Measurements from ENCODE around the gene TCEANC.
A peak's percentile ranks its signal among the peaks of the same experiment; 100 is the strongest.
"Not testable (repeated sequence)": the region's sequence is repeated elsewhere in the genome, so short reads cannot be mapped to it uniquely, and the experiment has no call there.

TCEANC gene

GRCh38 chrX:13645464-13646153 lies 7.3 kb upstream of the TCEANC start:
- H3K27me3 ChIP-seq (ENCODE audit: control insufficient read depth, insufficient read depth, low read length), result no peaks in the 10 kb centered on the region
- H3K9me3 ChIP-seq (ENCODE audit: control insufficient read depth, insufficient read depth, low read length), result no peaks in the 10 kb centered on the region
- no peak overlapping the region for H3K4me3 ChIP-seq (ENCODE audit: low read depth, low read length)
- H3K9ac ChIP-seq (ENCODE audit: low read depth, low read length), result no peak overlapping the region
- peaks cover 3% of the 10 kb centered on the region for H3K4me1 ChIP-seq (ENCODE audit: control insufficient read depth, insufficient read depth, low read length)
- H3K36me3 ChIP-seq (ENCODE audit: control insufficient read depth, insufficient read depth, low read length), result no peaks in the 10 kb centered on the region

GRCh38 chrX:13646154-13646549 lies 6.8 kb upstream of the TCEANC start:
- H3K4me1 ChIP-seq (ENCODE audit: control insufficient read depth, insufficient read depth, low read length), result peaks cover 3% of the 10 kb centered on the region
- no peaks in the 10 kb centered on the region for H3K36me3 ChIP-seq (ENCODE audit: control insufficient read depth, insufficient read depth, low read length)
- H3K9me3 ChIP-seq (ENCODE audit: control insufficient read depth, insufficient read depth, low read length), result no peaks in the 10 kb centered on the region
- H3K27me3 ChIP-seq (ENCODE audit: control insufficient read depth, insufficient read depth, low read length), result no peaks in the 10 kb centered on the region
- no peak overlapping the region for H3K4me3 ChIP-seq (ENCODE audit: low read depth, low read length)
- H3K9ac ChIP-seq (ENCODE audit: low read depth, low read length), result no peak overlapping the region

- Histone ChIP-seq H3K9me3 (ENCODE audit: control insufficient read depth, insufficient read depth, low read length) (no peaks in the 10 kb centered on the region), H3K4me3 (ENCODE audit: low read depth, low read length) (no peak overlapping the region), H3K4me1 (ENCODE audit: control insufficient read depth, insufficient read depth, low read length) (peaks cover 3% of the 10 kb centered on the region), H3K27me3 (ENCODE audit: control insufficient read depth, insufficient read depth, low read length) (no peaks in the 10 kb centered on the region), H3K9ac (ENCODE audit: low read depth, low read length) (no peak overlapping the region), H3K36me3 (ENCODE audit: control insufficient read depth, insufficient read depth, low read length) (no peaks in the 10 kb centered on the region)
Observed at GRCh38 chrX:13647709-13648212, 5.2 kb upstream of the TCEANC start.

- H3K36me3 ChIP-seq (ENCODE audit: control insufficient read depth, insufficient read depth, low read length); H3K4me3 ChIP-seq (ENCODE audit: low read depth, low read length); H3K4me1 ChIP-seq (ENCODE audit: control insufficient read depth, insufficient read depth, low read length); H3K9ac ChIP-seq (ENCODE audit: low read depth, low read length); H3K27me3 ChIP-seq (ENCODE audit: control insufficient read depth, insufficient read depth, low read length); H3K9me3 ChIP-seq (ENCODE audit: control insufficient read depth, insufficient read depth, low read length): not testable (repeated sequence)
Observed at GRCh38 chrX:13648336-13648735, 4.6 kb upstream of the TCEANC start.

GRCh38 chrX:13649838-13650237 lies 3.1 kb upstream of the TCEANC start:
- H3K9ac ChIP-seq (ENCODE audit: low read depth, low read length), result no peak overlapping the region
- no peak overlapping the region for H3K4me3 ChIP-seq (ENCODE audit: low read depth, low read length)
- peaks cover 3% of the 10 kb centered on the region for H3K4me1 ChIP-seq (ENCODE audit: control insufficient read depth, insufficient read depth, low read length)
- no peaks in the 10 kb centered on the region for H3K27me3 ChIP-seq (ENCODE audit: control insufficient read depth, insufficient read depth, low read length)
- no peaks in the 10 kb centered on the region for H3K36me3 ChIP-seq (ENCODE audit: control insufficient read depth, insufficient read depth, low read length)
- H3K9me3 ChIP-seq (ENCODE audit: control insufficient read depth, insufficient read depth, low read length), result no peaks in the 10 kb centered on the region

- H3K27me3 ChIP-seq (ENCODE audit: control insufficient read depth, insufficient read depth, low read length), result no peaks in the 10 kb centered on the region
- H3K9ac ChIP-seq (ENCODE audit: low read depth, low read length), result no peak overlapping the region
- no peak overlapping the region for H3K4me3 ChIP-seq (ENCODE audit: low read depth, low read length)
- H3K36me3 ChIP-seq (ENCODE audit: control insufficient read depth, insufficient read depth, low read length), result no peaks in the 10 kb centered on the region
- H3K4me1 ChIP-seq (ENCODE audit: control insufficient read depth, insufficient read depth, low read length), result peaks cover 3% of the 10 kb centered on the region
- H3K9me3 ChIP-seq (ENCODE audit: control insufficient read depth, insufficient read depth, low read length), result no peaks in the 10 kb centered on the region
Observed at GRCh38 chrX:13650318-13650717, 2.6 kb upstream of the TCEANC start.

- Histone ChIP-seq H3K27me3 (ENCODE audit: control insufficient read depth, insufficient read depth, low read length) (no peaks in the 10 kb centered on the region), H3K36me3 (ENCODE audit: control insufficient read depth, insufficient read depth, low read length) (no peaks in the 10 kb centered on the region), H3K9me3 (ENCODE audit: control insufficient read depth, insufficient read depth, low read length) (no peaks in the 10 kb centered on the region), H3K9ac (ENCODE audit: low read depth, low read length) (no peak overlapping the region), H3K4me1 (ENCODE audit: control insufficient read depth, insufficient read depth, low read length) (no peaks in the 10 kb centered on the region), H3K4me3 (ENCODE audit: low read depth, low read length) (no peak overlapping the region)
Observed at GRCh38 chrX:13651150-13651549, 1.8 kb upstream of the TCEANC start.

GRCh38 chrX:13652287-13652793 lies 601 bp upstream of the TCEANC start:
- Histone ChIP-seq H3K27me3 (ENCODE audit: control insufficient read depth, insufficient read depth, low read length) (no peaks in the 10 kb centered on the region), H3K9ac (ENCODE audit: low read depth, low read length) (peak overlapping the region; percentile 50), H3K36me3 (ENCODE audit: control insufficient read depth, insufficient read depth, low read length) (no peaks in the 10 kb centered on the region), H3K4me3 (ENCODE audit: low read depth, low read length) (peak overlapping the region; percentile 81), H3K4me1 (ENCODE audit: control insufficient read depth, insufficient read depth, low read length) (no peaks in the 10 kb centered on the region), H3K9me3 (ENCODE audit: control insufficient read depth, insufficient read depth, low read length) (no peaks in the 10 kb centered on the region)

- Histone ChIP-seq H3K36me3 (ENCODE audit: control insufficient read depth, insufficient read depth, low read length) (no peaks in the 10 kb centered on the region), H3K27me3 (ENCODE audit: control insufficient read depth, insufficient read depth, low read length) (no peaks in the 10 kb centered on the region), H3K4me1 (ENCODE audit: control insufficient read depth, insufficient read depth, low read length) (peaks cover 4% of the 10 kb centered on the region), H3K9ac (ENCODE audit: low read depth, low read length) (no peak overlapping the region), H3K4me3 (ENCODE audit: low read depth, low read length) (peak overlapping the region; percentile 81), H3K9me3 (ENCODE audit: control insufficient read depth, insufficient read depth, low read length) (no peaks in the 10 kb centered on the region)
Observed at GRCh38 chrX:13654116-13654515, 1.2 kb downstream of the TCEANC start.

- Histone ChIP-seq H3K9me3 (ENCODE audit: control insufficient read depth, insufficient read depth, low read length) (no peaks in the 10 kb centered on the region), H3K36me3 (ENCODE audit: control insufficient read depth, insufficient read depth, low read length) (no peaks in the 10 kb centered on the region), H3K4me3 (ENCODE audit: low read depth, low read length) (no peak overlapping the region), H3K9ac (ENCODE audit: low read depth, low read length) (no peak overlapping the region), H3K27me3 (ENCODE audit: control insufficient read depth, insufficient read depth, low read length) (no peaks in the 10 kb centered on the region), H3K4me1 (ENCODE audit: control insufficient read depth, insufficient read depth, low read length) (peaks cover 4% of the 10 kb centered on the region)
Observed at GRCh38 chrX:13655674-13656073, 2.7 kb downstream of the TCEANC start.

GRCh38 chrX:13658602-13659001 lies 5.7 kb downstream of the TCEANC start:
- peaks cover 4% of the 10 kb centered on the region for H3K4me1 ChIP-seq (ENCODE audit: control insufficient read depth, insufficient read depth, low read length)
- no peak overlapping the region for H3K9ac ChIP-seq (ENCODE audit: low read depth, low read length)
- H3K27me3 ChIP-seq (ENCODE audit: control insufficient read depth, insufficient read depth, low read length), result no peaks in the 10 kb centered on the region
- H3K4me3 ChIP-seq (ENCODE audit: low read depth, low read length), result no peak overlapping the region
- H3K36me3 ChIP-seq (ENCODE audit: control insufficient read depth, insufficient read depth, low read length), result no peaks in the 10 kb centered on the region
- H3K9me3 ChIP-seq (ENCODE audit: control insufficient read depth, insufficient read depth, low read length), result no peaks in the 10 kb centered on the region

GRCh38 chrX:13659063-13659462 lies 6.1 kb downstream of the TCEANC start:
- H3K9me3 ChIP-seq (ENCODE audit: control insufficient read depth, insufficient read depth, low read length), result no peaks in the 10 kb centered on the region
- no peak overlapping the region for H3K4me3 ChIP-seq (ENCODE audit: low read depth, low read length)
- no peaks in the 10 kb centered on the region for H3K27me3 ChIP-seq (ENCODE audit: control insufficient read depth, insufficient read depth, low read length)
- peaks cover 4% of the 10 kb centered on the region for H3K4me1 ChIP-seq (ENCODE audit: control insufficient read depth, insufficient read depth, low read length)
- H3K9ac ChIP-seq (ENCODE audit: low read depth, low read length), result no peak overlapping the region
- no peaks in the 10 kb centered on the region for H3K36me3 ChIP-seq (ENCODE audit: control insufficient read depth, insufficient read depth, low read length)
